ENCODE data around the gene ZNF148. TPM values are rescaled to one million over a fixed set of nuclear protein-coding genes. Genes with fewer than 3 reads are reported as not detected.

The ZNF148 gene
- total RNA-seq, 6 donors from 2014 or later, result 24.5 to 42.9 (median 32.8) TPM

DNA sequence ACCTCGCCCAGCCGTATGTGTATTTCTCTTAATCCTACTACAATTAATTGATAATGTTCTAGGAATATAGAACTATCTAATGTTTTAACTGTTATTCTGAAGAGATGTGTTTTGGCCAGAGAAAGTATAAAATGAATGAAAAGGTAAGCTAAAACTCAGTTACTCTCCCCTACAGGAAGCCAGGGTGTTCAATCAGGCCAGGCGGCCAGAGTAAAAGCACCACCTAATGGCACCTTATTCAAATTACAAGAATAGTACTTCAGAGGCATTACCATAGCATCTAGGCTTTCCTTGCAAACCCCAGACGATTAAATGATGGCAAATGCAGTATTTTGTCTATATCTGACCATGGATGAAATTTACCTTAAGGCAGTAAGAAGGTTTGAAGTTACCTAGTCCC is 172.9 kb downstream of the ZNF148 start:
- DNase-seq (no peak), ATAC-seq (ENCODE audit: low FRiP score in 2 of 2) (no peak)
- Histone ChIP-seq H3K36me3 (no peaks in the 10 kb centered on the region), H3K4me3 (no peak overlapping the region), H3K4me1 (no peaks in the 10 kb centered on the region), H3K27ac (no peak overlapping the region), H3K9me3 (no peaks in the 10 kb centered on the region), H3K27me3 (no peaks in the 10 kb centered on the region)
- TF ChIP-seq POLR2A (IDR thresholded peaks at IDR 0.05) (no peak), POLR2AphosphoS5 (IDR thresholded peaks at IDR 0.05) (no peak), EP300 (IDR thresholded peaks at IDR 0.05) (no peak)
- TF ChIP-seq, protein P1, sequence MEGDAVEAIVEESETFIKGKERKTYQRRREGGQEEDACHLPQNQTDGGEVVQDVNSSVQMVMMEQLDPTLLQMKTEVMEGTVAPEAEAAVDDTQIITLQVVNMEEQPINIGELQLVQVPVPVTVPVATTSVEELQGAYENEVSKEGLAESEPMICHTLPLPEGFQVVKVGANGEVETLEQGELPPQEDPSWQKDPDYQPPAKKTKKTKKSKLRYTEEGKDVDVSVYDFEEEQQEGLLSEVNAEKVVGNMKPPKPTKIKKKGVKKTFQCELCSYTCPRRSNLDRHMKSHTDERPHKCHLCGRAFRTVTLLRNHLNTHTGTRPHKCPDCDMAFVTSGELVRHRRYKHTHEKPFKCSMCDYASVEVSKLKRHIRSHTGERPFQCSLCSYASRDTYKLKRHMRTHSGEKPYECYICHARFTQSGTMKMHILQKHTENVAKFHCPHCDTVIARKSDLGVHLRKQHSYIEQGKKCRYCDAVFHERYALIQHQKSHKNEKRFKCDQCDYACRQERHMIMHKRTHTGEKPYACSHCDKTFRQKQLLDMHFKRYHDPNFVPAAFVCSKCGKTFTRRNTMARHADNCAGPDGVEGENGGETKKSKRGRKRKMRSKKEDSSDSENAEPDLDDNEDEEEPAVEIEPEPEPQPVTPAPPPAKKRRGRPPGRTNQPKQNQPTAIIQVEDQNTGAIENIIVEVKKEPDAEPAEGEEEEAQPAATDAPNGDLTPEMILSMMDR (IDR thresholded peaks at IDR 0.05), result no peak
- WGBS, 2 donors, result 89 to 90% methylated on average over 4 of the region's 4 CpGs

DNA sequence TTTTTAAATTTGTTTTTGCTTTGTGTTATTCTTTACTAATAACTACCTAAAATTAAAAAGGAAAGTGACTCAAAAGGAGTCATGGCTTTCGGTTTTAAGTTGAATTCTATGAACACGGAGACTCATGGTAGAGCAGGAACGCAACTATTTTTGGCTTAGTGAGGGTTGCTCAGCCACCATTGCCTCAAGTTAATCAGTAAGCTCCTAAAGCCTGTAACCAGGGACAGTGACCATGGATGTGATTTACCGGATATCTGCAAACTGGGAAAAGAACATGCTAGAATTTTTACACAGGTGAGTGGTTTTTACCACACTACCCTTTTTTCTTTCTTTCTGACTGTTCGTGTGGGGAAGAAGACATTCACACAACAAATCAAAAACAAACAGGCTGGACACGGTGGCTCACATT is 174.4 kb downstream of the ZNF148 start:
- Histone ChIP-seq H3K27ac (no peak overlapping the region), H3K9me3 (no peaks in the 10 kb centered on the region), H3K27me3 (no peaks in the 10 kb centered on the region), H3K4me3 (no peak overlapping the region), H3K4me1 (peaks cover 0 to 2% (median 0%) of the 10 kb centered on the region in 4 donors), H3K36me3 (no peaks in the 10 kb centered on the region)
- TF ChIP-seq POLR2A (IDR thresholded peaks at IDR 0.05), result no peak
- no peak for TF ChIP-seq POLR2AphosphoS5 (IDR thresholded peaks at IDR 0.05)
- TF ChIP-seq, protein P1 (IDR thresholded peaks at IDR 0.05), result no peak
- no peak for TF ChIP-seq EP300 (IDR thresholded peaks at IDR 0.05)
- DNase-seq, result no peak
- WGBS, 2 donors, result 83 to 90% methylated on average over 6 of the region's 6 CpGs
- no peak for ATAC-seq (ENCODE audit: low FRiP score in 2 of 2)

DNA sequence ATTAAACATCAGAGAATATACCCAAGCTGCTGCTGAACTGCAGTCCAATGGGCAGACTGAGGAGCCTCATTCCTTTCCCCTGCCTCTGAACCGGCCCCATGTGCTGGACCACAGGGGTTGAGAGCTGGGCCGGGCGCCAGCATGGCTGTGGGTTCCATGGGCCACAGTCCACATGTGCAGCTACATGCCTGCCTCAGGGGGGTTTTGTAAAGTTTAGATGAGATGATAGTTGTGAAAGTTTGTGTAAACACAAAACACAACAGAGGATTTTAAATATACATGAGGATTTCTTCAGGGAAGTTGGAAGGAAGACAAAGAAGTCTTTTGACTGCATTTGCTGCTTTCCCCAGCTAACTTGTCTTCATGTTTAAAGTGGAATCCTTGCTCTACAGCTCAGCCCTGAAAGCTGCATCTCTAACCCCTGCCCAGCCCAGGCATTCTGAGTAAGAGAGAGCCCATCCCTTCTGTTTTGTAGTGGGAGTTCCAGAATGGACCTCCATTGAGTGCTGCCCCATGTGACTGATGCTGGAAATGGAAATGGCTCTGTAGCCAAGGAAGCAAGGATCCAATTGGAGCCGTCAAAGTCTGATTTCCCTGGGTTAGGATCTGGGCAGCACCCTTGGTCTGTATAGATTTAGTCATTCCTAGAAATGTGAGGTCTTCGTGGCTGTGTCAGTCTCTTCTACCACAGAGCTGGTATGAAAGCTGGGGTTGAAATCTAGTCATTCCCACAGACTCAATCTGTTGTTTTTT is 180.1 kb downstream of the ZNF148 start:
- Histone ChIP-seq H3K27ac (no peak overlapping the region), H3K36me3 (no peaks in the 10 kb centered on the region), H3K4me1 (peaks cover 0 to 2% (median 0%) of the 10 kb centered on the region in 4 donors), H3K4me3 (no peak overlapping the region), H3K27me3 (no peaks in the 10 kb centered on the region), H3K9me3 (no peaks in the 10 kb centered on the region)
- 71 to 82% methylated on average over 5 of the region's 5 CpGs for WGBS, 2 donors
- ATAC-seq (ENCODE audit: low FRiP score in 2 of 2) (no peak), DNase-seq (peak in 1 of 2 donors; percentile 73)
- TF ChIP-seq EP300 (IDR thresholded peaks at IDR 0.05), result no peak
- TF ChIP-seq POLR2AphosphoS5 (IDR thresholded peaks at IDR 0.05), result no peak
- TF ChIP-seq, protein P1 (IDR thresholded peaks at IDR 0.05), result no peak
- TF ChIP-seq POLR2A (IDR thresholded peaks at IDR 0.05), result no peak

DNA sequence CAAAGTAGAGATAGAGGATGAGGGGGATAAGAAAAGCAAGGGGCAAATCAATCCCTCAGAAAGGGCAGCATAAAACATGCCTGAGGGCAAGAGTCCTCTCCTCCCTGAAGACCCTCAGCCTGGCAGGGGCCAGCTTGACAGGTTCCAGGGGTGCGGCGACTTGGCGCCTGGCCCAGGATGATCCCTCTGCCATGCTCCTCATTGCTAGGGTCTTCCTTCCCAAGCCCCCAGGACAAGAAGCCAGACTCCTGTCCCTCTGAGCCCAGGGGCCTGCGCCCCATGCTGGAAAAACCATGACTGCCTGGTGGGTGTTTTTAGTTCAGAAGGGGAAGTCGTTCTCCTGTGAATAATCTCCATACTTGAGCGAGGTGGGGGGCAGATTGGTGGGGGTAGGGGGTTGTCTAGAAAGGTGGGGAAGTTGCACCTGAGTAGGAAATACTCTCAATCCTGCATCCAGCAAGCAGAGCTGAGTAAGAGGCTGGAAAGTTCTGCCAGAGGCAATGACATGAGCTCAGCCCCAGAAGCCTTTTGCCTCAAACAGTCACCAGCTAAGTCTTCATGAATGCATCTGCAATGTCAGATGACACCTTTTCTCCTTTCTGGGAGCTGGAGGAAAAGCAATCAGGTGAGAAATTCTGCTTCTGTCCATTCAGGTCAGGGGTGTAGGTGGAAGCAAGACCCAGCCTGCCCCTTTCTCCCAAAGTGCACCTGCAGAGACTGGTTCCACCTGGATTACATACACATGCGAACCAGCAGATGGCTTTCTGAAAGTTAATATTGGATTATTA is 180.9 kb downstream of the ZNF148 start:
- peaks cover 0 to 2% (median 0%) of the 10 kb centered on the region in 4 donors for H3K4me1 ChIP-seq
- H3K27ac ChIP-seq, result no peak overlapping the region
- H3K27me3 ChIP-seq, result no peaks in the 10 kb centered on the region
- no peaks in the 10 kb centered on the region for H3K9me3 ChIP-seq
- H3K36me3 ChIP-seq, result no peaks in the 10 kb centered on the region
- ATAC-seq (ENCODE audit: low FRiP score in 2 of 2) (no peak), DNase-seq (peak in 1 of 2 donors; percentile 52)
- TF ChIP-seq POLR2AphosphoS5 (IDR thresholded peaks at IDR 0.05) (no peak), EP300 (IDR thresholded peaks at IDR 0.05) (no peak), POLR2A (IDR thresholded peaks at IDR 0.05) (no peak)
- TF ChIP-seq, protein P1 (IDR thresholded peaks at IDR 0.05), result no peak
- WGBS, 2 donors, result 82 to 86% methylated on average over 6 to 7 of the region's 7 CpGs
- H3K4me3 ChIP-seq, result no peak overlapping the region

Measured in upper lobe of left lung (tissue), 6 donors.